Endodermal cell (in vitro differentiated cells): ENCODE data around the gene SDK2. TPM values are rescaled to one million over a fixed set of nuclear protein-coding genes. Genes with fewer than 3 reads are reported as not detected.

ENCODE experiments used
- DNase-seq: peaks from one replicate; pipeline ENCODE4 v3.0.0-alpha.2; 2017
- H3K27ac ChIP-seq: 2 replicates; pipeline ENCODE4 v1.5.1; 2013; ENCODE audit warnings: mild to moderate bottlenecking, low read depth, low read length, moderate library complexity
- H3K27me3 ChIP-seq: 2 replicates; pipeline ENCODE4 v1.6.1; 2013; ENCODE audit warnings: mild to moderate bottlenecking, low read length, moderate library complexity; ENCODE audit not compliant: insufficient read depth, control insufficient read depth, poor library complexity, severe bottlenecking
- H3K36me3 ChIP-seq: 2 replicates; pipeline ENCODE4 v1.7.0; 2013; ENCODE audit warnings: mild to moderate bottlenecking, low read length, moderate library complexity; ENCODE audit not compliant: control insufficient read depth, insufficient read depth
- H3K4me1 ChIP-seq: one replicate; pipeline ENCODE4 v1.7.0; 2013; ENCODE audit warnings: low read length; ENCODE audit not compliant: control insufficient read depth, insufficient read depth
- H3K4me3 ChIP-seq: 2 replicates; pipeline ENCODE4 v1.5.1; 2013; ENCODE audit warnings: mild to moderate bottlenecking, low read length, moderate library complexity
- H3K9ac ChIP-seq: 2 replicates; pipeline ENCODE4 v1.6.1; 2013; ENCODE audit warnings: mild to moderate bottlenecking, low read length, moderate library complexity; ENCODE audit not compliant: poor library complexity, severe bottlenecking; ENCODE audit errors: extremely low read depth
- H3K9me3 ChIP-seq: 2 replicates; pipeline ENCODE4 v1.6.1; 2013; ENCODE audit warnings: mild to moderate bottlenecking, low read length, moderate library complexity; ENCODE audit not compliant: control insufficient read depth
- H3K27ac Mint-ChIP-seq: 2 replicates; pipeline ENCODE4 v1.8.0; 2020; ENCODE audit warnings: mixed read lengths
- H3K27me3 Mint-ChIP-seq: 2 replicates; pipeline ENCODE4 v1.8.0; 2021; ENCODE audit warnings: mild to moderate bottlenecking, mixed read lengths; ENCODE audit not compliant: insufficient read depth
- H3K36me3 Mint-ChIP-seq: 2 replicates; pipeline ENCODE4 v1.8.0; 2020; ENCODE audit warnings: low read depth, mixed read lengths
- H3K4me1 Mint-ChIP-seq: 2 replicates; pipeline ENCODE4 v1.8.0; 2020; ENCODE audit warnings: mixed read lengths
- H3K4me3 Mint-ChIP-seq: 2 replicates; pipeline ENCODE4 v1.8.0; 2020; ENCODE audit warnings: mild to moderate bottlenecking, moderate library complexity, mixed read lengths
- H3K9me3 Mint-ChIP-seq: 2 replicates; pipeline ENCODE4 v1.8.0; 2020; ENCODE audit warnings: mild to moderate bottlenecking, mixed read lengths
- CTCF ChIP-seq: fragments of 200-600 bp; sonication (generic); conservative IDR thresholded peaks from 2 replicates; pipeline ENCODE4 v1.5.0; 2021; ENCODE audit warnings: antibody characterized with exemption, mild to moderate bottlenecking
- WGBS, 2 experiments: methylation state at CpG; one replicate each; pipeline versions ENCODE4 v1.1.5 to v1.1.7; 2013; ENCODE audit warnings: missing lambda C conversion rate in 2 of 2, mixed read lengths in 1 of 2; ENCODE audit not compliant: insufficient coverage in 1 of 2, insufficient read length in 1 of 2; 5-methylcytosine and 5-hydroxymethylcytosine counted together
- total RNA-seq, 2 donors: library from RNA; stranded (reverse); fragmentation: NEBNext Ultra II Directional in 1 of 2; extraction: Animal tissue kit (Norgen Biotek cat#: 25700) in 1 of 2; gene quantifications; 2 replicates in 1 of 2; 3 replicates in 1 of 2; pipeline ENCODE4 v1.2.1, GENCODE V29; 2021

The SDK2 gene
- total RNA-seq, 2 donors from 2014 or later = 5.9 to 7.0 TPM

- Mint-ChIP-seq H3K4me1 (peaks cover 33% of the 10 kb centered on the region), H3K4me3 (no peak overlapping the region), H3K27ac (no peak overlapping the region), H3K9me3 (no peaks in the 10 kb centered on the region), H3K27me3 (peaks cover 98% of the 10 kb centered on the region), H3K36me3 (no peaks in the 10 kb centered on the region)
- peaks cover 94% of the 10 kb centered on the region for H3K27me3 ChIP-seq
- H3K27ac ChIP-seq = no peak overlapping the region
- TF ChIP-seq CTCF = peak; percentile 12
- 77% methylated on average over 7 to 12 of the region's 12 CpGs for WGBS, 2 experiments
- H3K9me3 ChIP-seq = no peaks in the 10 kb centered on the region
- H3K9ac ChIP-seq = no peak overlapping the region
- no peaks in the 10 kb centered on the region for H3K36me3 ChIP-seq
- no peak overlapping the region for H3K4me3 ChIP-seq
- H3K4me1 ChIP-seq = peaks cover 11% of the 10 kb centered on the region
- DNase-seq = peak; percentile 70
These were observed 57.2 kb downstream of the SDK2 start for GRCh38 chr17:73586921-73587602.

GRCh38 chr17:73586275-73586832 lies 57.9 kb downstream of the SDK2 start:
- Mint-ChIP-seq H3K4me3 (no peak overlapping the region), H3K4me1 (peaks cover 29% of the 10 kb centered on the region)

GRCh38 chr17:73585583-73585982 lies 58.7 kb downstream of the SDK2 start:
- peaks cover 25% of the 10 kb centered on the region for H3K4me1 Mint-ChIP-seq
- H3K36me3 Mint-ChIP-seq = no peaks in the 10 kb centered on the region
- no peak overlapping the region for H3K4me3 ChIP-seq

More at GRCh38 chr17:73586275-73586832, 57.9 kb downstream of the SDK2 start:
- no peaks in the 10 kb centered on the region for H3K36me3 ChIP-seq
- Mint-ChIP-seq H3K27ac (no peak overlapping the region), H3K9me3 (no peaks in the 10 kb centered on the region), H3K27me3 (peaks cover 97% of the 10 kb centered on the region), H3K36me3 (no peaks in the 10 kb centered on the region)
- peaks cover 92% of the 10 kb centered on the region for H3K27me3 ChIP-seq
- H3K9me3 ChIP-seq = no peaks in the 10 kb centered on the region
- no peak overlapping the region for H3K4me3 ChIP-seq
- H3K9ac ChIP-seq = no peak overlapping the region
- H3K27ac ChIP-seq = no peak overlapping the region
- 84% methylated on average over 16 of the region's 16 CpGs for WGBS, 2 experiments
- no peak for TF ChIP-seq CTCF
- no peak for DNase-seq
- peaks cover 11% of the 10 kb centered on the region for H3K4me1 ChIP-seq

More at GRCh38 chr17:73585583-73585982, 58.7 kb downstream of the SDK2 start:
- no peaks in the 10 kb centered on the region for H3K36me3 ChIP-seq
- H3K4me1 ChIP-seq = peaks cover 9% of the 10 kb centered on the region
- peak; percentile 76 for DNase-seq
- TF ChIP-seq CTCF = peak; percentile 68
- Mint-ChIP-seq H3K4me3 (no peak overlapping the region), H3K9me3 (no peaks in the 10 kb centered on the region), H3K27me3 (peaks cover 93% of the 10 kb centered on the region), H3K27ac (no peak overlapping the region)
- H3K9ac ChIP-seq = no peak overlapping the region
- no peak overlapping the region for H3K27ac ChIP-seq
- H3K9me3 ChIP-seq = no peaks in the 10 kb centered on the region
- 92 to 98% methylated on average over 4 to 5 of the region's 5 CpGs for WGBS, 2 experiments
- peaks cover 84% of the 10 kb centered on the region for H3K27me3 ChIP-seq
